ENCODE data around the gene OTUD5.
"Not testable (repeated sequence)": the region's sequence is repeated elsewhere in the genome, so short reads cannot be mapped to it uniquely, and the experiment has no call there.

The OTUD5 gene

GRCh38 chrX:48957477-48957826 lies at the start of gene OTUD5:
TSS of gene OTUD5 (minus strand) at chrX:48957607. CDS start at chrX:48957570, 37 bp downstream.
- DNase-seq (ENCODE audit: low read depth in 2 of 2), result peak; percentile 55 to 60

- no peak for DNase-seq (ENCODE audit: low read depth in 2 of 2)
These were observed 46.3 kb upstream of the OTUD5 start for GRCh38 chrX:49003696-49004095.

- peak; percentile 45 to 58 for DNase-seq (ENCODE audit: low read depth in 2 of 2)
These were observed 44.9 kb upstream of the OTUD5 start, which contains the start of gene GRIPAP1 for GRCh38 chrX:49002091-49002935. TSS of gene GRIPAP1 (minus strand) at chrX:49002264. CDS start at chrX:49002229, 35 bp downstream.

GRCh38 chrX:49001521-49002090 lies 44.2 kb upstream of the OTUD5 start:
- DNase-seq (ENCODE audit: low read depth in 2 of 2), result peak; percentile 22 to 36

- DNase-seq (ENCODE audit: low read depth in 2 of 2), result no peak
These were observed 43.2 kb upstream of the OTUD5 start for GRCh38 chrX:49000636-49001035.

- DNase-seq (ENCODE audit: low read depth in 2 of 2), result no peak
These were observed 41.6 kb upstream of the OTUD5 start for GRCh38 chrX:48999030-48999429.

GRCh38 chrX:48998391-48998790 lies 41.0 kb upstream of the OTUD5 start:
- no peak for DNase-seq (ENCODE audit: low read depth in 2 of 2)

- no peak for DNase-seq (ENCODE audit: low read depth in 2 of 2)
These were observed 40.5 kb upstream of the OTUD5 start for GRCh38 chrX:48997865-48998264.

GRCh38 chrX:48997455-48997854 lies 40.0 kb upstream of the OTUD5 start:
- no peak for DNase-seq (ENCODE audit: low read depth in 2 of 2)

GRCh38 chrX:48996969-48997368 lies 39.6 kb upstream of the OTUD5 start:
- no peak for DNase-seq (ENCODE audit: low read depth in 2 of 2)

- DNase-seq (ENCODE audit: low read depth in 2 of 2), result no peak
These were observed 34.9 kb upstream of the OTUD5 start for GRCh38 chrX:48992341-48992740.

GRCh38 chrX:48989483-48989882 lies 32.1 kb upstream of the OTUD5 start:
- no peak for DNase-seq (ENCODE audit: low read depth in 2 of 2)

- no peak for DNase-seq (ENCODE audit: low read depth in 2 of 2)
These were observed 26.5 kb upstream of the OTUD5 start for GRCh38 chrX:48983896-48984295.

GRCh38 chrX:48983081-48983480 lies 25.7 kb upstream of the OTUD5 start:
- no peak for DNase-seq (ENCODE audit: low read depth in 2 of 2)

- no peak for DNase-seq (ENCODE audit: low read depth in 2 of 2)
These were observed 23.8 kb upstream of the OTUD5 start for GRCh38 chrX:48981178-48981577.

GRCh38 chrX:48980341-48980740 lies 22.9 kb upstream of the OTUD5 start:
- DNase-seq (ENCODE audit: low read depth in 2 of 2), result not testable (repeated sequence)

GRCh38 chrX:48978226-48978625 lies 20.8 kb upstream of the OTUD5 start:
- no peak for DNase-seq (ENCODE audit: low read depth in 2 of 2)

GRCh38 chrX:48976086-48976485 lies 18.7 kb upstream of the OTUD5 start:
- DNase-seq (ENCODE audit: low read depth in 2 of 2), result no peak

- DNase-seq (ENCODE audit: low read depth in 2 of 2), result no peak
These were observed 18.1 kb upstream of the OTUD5 start for GRCh38 chrX:48975541-48975940.

- no peak for DNase-seq (ENCODE audit: low read depth in 2 of 2)
These were observed 17.6 kb upstream of the OTUD5 start for GRCh38 chrX:48975041-48975440.

- no peak for DNase-seq (ENCODE audit: low read depth in 2 of 2)
These were observed 17.2 kb upstream of the OTUD5 start for GRCh38 chrX:48974574-48974973.

- no peak for DNase-seq (ENCODE audit: low read depth in 2 of 2)
These were observed 16.6 kb upstream of the OTUD5 start for GRCh38 chrX:48974033-48974432.

Measured in stimulated activated CD8-positive, alpha-beta memory T cell treated with anti-CD3 and anti-CD28 coated beads, Interleukin-15, amount 100 ng/mL, for 4 hours (primary cell).